ENCODE measurements around the gene INKA2.

Gene INKA2

DNA sequence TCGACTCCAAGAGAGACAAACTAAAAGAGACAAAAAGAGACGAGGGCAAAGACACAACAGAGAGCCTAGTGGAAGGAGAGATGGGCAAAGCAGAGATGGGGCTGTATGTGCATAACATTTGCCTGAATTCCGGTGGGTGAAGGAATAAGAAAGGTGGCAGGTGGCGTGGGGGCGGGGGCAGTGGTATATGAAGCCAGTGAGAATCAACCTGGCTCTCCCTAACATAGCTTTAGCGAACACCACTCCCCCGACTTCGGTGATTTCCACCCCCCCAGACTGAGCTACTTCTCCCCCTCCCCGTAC lies 1.1 kb downstream of the INKA2 start:
- DNase-seq (ENCODE audit: low read depth), result no peak
- peak overlapping the region; percentile 86 for H3K4me3 ChIP-seq (ENCODE audit: low read length)
- H3K4me1 ChIP-seq (ENCODE audit: control insufficient read depth, insufficient read depth, low read length), result peaks cover 57% of the 10 kb centered on the region
- H3K27me3 ChIP-seq (replicated peaks; ENCODE audit: control insufficient read depth, insufficient read depth, low read length), result no peaks in the 10 kb centered on the region
- no peaks in the 10 kb centered on the region for H3K9me3 ChIP-seq (ENCODE audit: control insufficient read depth, low read length)
- peak overlapping the region; percentile 89 for H3K9ac ChIP-seq (ENCODE audit: low read length)
- H3K36me3 ChIP-seq (ENCODE audit: control insufficient read depth, insufficient read depth, low read length, severe bottlenecking), result no peaks in the 10 kb centered on the region

DNA sequence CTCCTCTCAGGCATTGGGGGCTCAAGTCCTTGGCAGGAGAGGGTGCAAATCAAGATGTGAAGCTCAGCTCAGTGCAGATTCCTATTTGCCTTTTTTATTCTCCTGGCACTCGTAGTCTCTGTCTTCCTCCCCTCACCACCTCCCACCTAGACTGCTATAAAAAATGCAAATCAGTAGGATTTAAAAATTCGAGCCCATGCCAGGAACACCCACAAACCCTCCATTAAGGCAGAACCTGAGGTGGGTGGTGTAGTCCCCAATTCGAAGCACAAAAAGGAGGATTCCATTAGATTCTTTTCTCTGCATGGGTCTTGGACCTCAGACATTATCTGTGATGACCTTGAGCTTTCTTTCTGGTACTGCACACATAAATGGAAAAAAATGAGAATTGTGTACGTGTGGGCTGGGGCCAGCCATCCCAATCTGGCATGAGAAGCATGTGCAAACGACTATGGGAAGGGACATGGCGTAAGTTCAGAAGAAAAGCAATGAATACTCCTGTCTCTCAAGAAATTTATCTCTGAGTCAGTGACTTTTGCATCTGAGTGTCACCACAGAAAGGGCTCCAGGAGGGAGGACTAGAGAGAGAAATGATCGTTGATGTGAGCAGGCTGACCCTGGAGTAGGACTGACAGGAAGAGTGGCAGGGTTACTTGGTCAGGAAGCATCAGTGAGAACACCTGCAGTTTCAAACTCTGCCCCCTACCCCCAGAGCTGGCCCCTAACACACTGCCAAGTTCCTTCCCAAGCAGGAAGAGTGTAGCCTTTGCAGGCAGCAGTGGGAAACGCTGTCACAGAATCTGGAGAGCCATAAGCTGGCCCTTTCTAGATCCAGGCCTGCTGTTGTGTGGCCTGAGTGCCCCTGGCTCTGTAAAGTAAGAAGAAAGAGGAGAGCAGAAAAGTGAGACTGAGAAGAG lies 1.7 kb downstream of the INKA2 start:
- peaks cover 62% of the 10 kb centered on the region for H3K4me1 ChIP-seq (ENCODE audit: control insufficient read depth, insufficient read depth, low read length)
- no peaks in the 10 kb centered on the region for H3K36me3 ChIP-seq (ENCODE audit: control insufficient read depth, insufficient read depth, low read length, severe bottlenecking)
- no peak for DNase-seq (ENCODE audit: low read depth)
- no peaks in the 10 kb centered on the region for H3K27me3 ChIP-seq (replicated peaks; ENCODE audit: control insufficient read depth, insufficient read depth, low read length)
- H3K9ac ChIP-seq (ENCODE audit: low read length), result peak overlapping the region; percentile 89
- no peaks in the 10 kb centered on the region for H3K9me3 ChIP-seq (ENCODE audit: control insufficient read depth, low read length)
- peak overlapping the region; percentile 86 for H3K4me3 ChIP-seq (ENCODE audit: low read length)

- H3K4me3 ChIP-seq (ENCODE audit: low read length), result peak overlapping the region; percentile 86
- no peaks in the 10 kb centered on the region for H3K9me3 ChIP-seq (ENCODE audit: control insufficient read depth, low read length)
- H3K27me3 ChIP-seq (replicated peaks; ENCODE audit: control insufficient read depth, insufficient read depth, low read length), result no peaks in the 10 kb centered on the region
- DNase-seq (ENCODE audit: low read depth), result no peak
- H3K4me1 ChIP-seq (ENCODE audit: control insufficient read depth, insufficient read depth, low read length), result peaks cover 65% of the 10 kb centered on the region
- no peaks in the 10 kb centered on the region for H3K36me3 ChIP-seq (ENCODE audit: control insufficient read depth, insufficient read depth, low read length, severe bottlenecking)
- peak overlapping the region; percentile 89 for H3K9ac ChIP-seq (ENCODE audit: low read length)
Measured at GRCh38 chr1:111736548-111737215, 2.5 kb downstream of the INKA2 start.

DNA sequence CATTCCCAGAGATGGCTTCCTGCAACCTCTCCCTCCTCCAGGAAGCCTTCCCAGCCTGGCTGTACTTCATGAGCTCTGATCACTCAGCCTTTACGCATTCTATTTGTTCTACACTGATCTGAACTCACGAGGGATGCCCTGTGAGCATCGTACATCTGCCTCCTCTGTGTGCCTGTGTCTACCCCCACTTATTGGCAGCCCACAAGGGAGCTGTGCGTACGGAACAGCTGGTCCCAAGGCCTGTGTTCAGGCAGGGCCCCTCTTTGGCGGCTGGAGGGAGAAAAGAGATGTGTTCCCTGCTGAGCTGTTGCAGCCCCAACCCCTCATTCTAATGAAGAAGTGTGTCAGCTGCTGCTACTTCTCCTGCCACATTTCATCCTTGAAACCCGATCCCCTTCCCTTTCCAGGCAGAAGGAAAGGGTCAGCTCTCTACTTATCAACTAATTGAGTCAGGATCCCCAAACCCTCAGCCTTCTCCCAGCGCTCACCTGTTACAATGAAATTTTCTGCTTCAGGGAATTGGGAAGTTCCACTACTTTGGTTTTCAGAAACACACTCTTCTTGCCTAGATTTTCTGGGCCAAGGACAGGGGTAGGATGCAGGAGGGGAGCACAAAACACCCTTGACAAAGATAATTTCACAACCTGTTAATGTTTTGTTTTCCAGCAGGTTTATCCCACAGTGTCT lies 3.2 kb downstream of the INKA2 start:
- H3K9ac ChIP-seq (ENCODE audit: low read length), result no peak overlapping the region
- DNase-seq (ENCODE audit: low read depth), result no peak
- no peak overlapping the region for H3K4me3 ChIP-seq (ENCODE audit: low read length)

DNA sequence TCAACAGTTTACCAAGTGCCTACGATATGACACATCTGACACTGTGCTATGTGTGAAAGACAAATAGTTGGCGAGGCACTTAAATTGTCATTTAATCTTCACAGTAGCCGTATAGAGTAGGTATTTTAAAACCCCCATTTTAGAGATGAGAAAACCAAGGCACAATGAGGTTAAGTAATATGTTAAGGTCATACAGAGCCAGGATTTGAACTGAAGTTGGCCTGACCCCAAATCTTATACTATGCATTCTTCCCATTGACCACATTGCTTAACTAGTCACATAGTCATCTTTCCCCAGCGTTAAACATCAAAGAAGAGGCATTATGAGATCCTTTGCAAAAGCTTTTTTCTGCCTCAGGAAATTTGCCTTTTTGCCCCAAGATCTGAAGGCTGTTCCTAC lies 3.9 kb downstream of the INKA2 start:
- no peak for DNase-seq (ENCODE audit: low read depth)
- Histone ChIP-seq H3K9me3 (ENCODE audit: control insufficient read depth, low read length) (no peaks in the 10 kb centered on the region), H3K9ac (ENCODE audit: low read length) (no peak overlapping the region), H3K27me3 (replicated peaks; ENCODE audit: control insufficient read depth, insufficient read depth, low read length) (no peaks in the 10 kb centered on the region), H3K4me1 (ENCODE audit: control insufficient read depth, insufficient read depth, low read length) (peaks cover 79% of the 10 kb centered on the region), H3K4me3 (ENCODE audit: low read length) (no peak overlapping the region), H3K36me3 (ENCODE audit: control insufficient read depth, insufficient read depth, low read length, severe bottlenecking) (no peaks in the 10 kb centered on the region)

More for the DNA sequence above, 3.2 kb downstream of the INKA2 start:
- peaks cover 72% of the 10 kb centered on the region for H3K4me1 ChIP-seq (ENCODE audit: control insufficient read depth, insufficient read depth, low read length)
- H3K27me3 ChIP-seq (replicated peaks; ENCODE audit: control insufficient read depth, insufficient read depth, low read length), result no peaks in the 10 kb centered on the region
- H3K9me3 ChIP-seq (ENCODE audit: control insufficient read depth, low read length), result no peaks in the 10 kb centered on the region
- H3K36me3 ChIP-seq (ENCODE audit: control insufficient read depth, insufficient read depth, low read length, severe bottlenecking), result no peaks in the 10 kb centered on the region

DNA sequence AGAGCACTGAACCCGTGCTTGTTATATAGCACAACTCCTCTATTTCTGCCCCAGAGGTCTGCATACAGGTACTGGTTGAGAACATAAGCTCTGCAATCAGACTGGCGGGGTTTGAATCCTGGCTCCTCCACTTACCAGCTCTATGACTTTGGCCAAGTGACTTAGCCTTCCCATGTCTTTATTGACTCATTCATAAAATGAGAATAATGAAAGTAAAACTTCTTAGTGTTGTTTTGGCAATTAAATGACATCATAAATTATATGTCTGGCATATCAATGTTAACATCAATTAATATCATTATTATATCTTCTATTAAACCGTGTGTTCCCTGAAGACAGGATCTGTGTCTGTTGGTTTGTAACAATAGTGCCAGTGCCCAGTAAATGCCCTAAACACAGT lies 4.3 kb downstream of the INKA2 start:
- Histone ChIP-seq H3K4me3 (ENCODE audit: low read length) (no peak overlapping the region), H3K36me3 (ENCODE audit: control insufficient read depth, insufficient read depth, low read length, severe bottlenecking) (no peaks in the 10 kb centered on the region), H3K9ac (ENCODE audit: low read length) (no peak overlapping the region), H3K9me3 (ENCODE audit: control insufficient read depth, low read length) (no peaks in the 10 kb centered on the region), H3K27me3 (replicated peaks; ENCODE audit: control insufficient read depth, insufficient read depth, low read length) (no peaks in the 10 kb centered on the region), H3K4me1 (ENCODE audit: control insufficient read depth, insufficient read depth, low read length) (peaks cover 81% of the 10 kb centered on the region)
- DNase-seq (ENCODE audit: low read depth), result no peak

DNA sequence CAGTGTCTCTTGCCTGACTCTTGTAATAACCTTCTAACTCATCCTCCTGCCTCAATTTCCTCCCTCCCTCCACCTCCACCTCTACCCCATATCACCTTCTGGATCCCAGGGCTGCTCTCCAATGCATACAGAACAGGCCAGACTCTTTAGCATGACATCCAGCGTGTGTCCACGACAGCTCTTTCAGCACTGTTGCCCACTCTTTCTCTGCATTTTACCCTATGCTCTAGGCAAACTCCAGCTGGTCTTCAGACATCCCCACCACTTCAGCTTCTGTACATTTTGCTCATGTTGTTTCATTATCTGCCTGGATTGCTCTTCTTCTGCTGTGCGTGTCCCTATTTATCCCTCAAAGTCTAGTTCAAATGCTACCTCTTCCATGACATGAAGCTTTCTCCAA lies 4.8 kb downstream of the INKA2 start:
- Histone ChIP-seq H3K9me3 (ENCODE audit: control insufficient read depth, low read length) (no peaks in the 10 kb centered on the region), H3K9ac (ENCODE audit: low read length) (no peak overlapping the region), H3K4me3 (ENCODE audit: low read length) (no peak overlapping the region), H3K4me1 (ENCODE audit: control insufficient read depth, insufficient read depth, low read length) (peaks cover 82% of the 10 kb centered on the region), H3K36me3 (ENCODE audit: control insufficient read depth, insufficient read depth, low read length, severe bottlenecking) (no peaks in the 10 kb centered on the region), H3K27me3 (replicated peaks; ENCODE audit: control insufficient read depth, insufficient read depth, low read length) (no peaks in the 10 kb centered on the region)
- DNase-seq (ENCODE audit: low read depth), result no peak

DNA sequence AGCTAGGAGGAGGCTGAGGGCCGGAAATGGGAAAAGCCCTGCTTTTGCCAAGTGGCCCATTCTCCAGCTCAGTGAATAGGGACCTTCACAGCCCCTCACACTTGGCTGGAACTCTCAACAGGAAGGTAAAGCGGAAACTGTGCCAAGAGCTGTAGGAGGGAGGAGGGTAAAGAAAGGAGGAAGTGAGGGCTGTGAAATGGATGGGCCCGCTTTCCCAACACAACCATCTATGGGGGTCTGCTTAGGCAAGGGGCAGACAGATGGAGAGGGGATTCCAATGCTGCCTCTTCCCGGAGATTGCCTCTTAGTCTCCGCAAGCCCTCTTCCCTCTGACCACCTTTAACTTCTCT lies 5.2 kb downstream of the INKA2 start:
- DNase-seq (ENCODE audit: low read depth), result no peak

DNA sequence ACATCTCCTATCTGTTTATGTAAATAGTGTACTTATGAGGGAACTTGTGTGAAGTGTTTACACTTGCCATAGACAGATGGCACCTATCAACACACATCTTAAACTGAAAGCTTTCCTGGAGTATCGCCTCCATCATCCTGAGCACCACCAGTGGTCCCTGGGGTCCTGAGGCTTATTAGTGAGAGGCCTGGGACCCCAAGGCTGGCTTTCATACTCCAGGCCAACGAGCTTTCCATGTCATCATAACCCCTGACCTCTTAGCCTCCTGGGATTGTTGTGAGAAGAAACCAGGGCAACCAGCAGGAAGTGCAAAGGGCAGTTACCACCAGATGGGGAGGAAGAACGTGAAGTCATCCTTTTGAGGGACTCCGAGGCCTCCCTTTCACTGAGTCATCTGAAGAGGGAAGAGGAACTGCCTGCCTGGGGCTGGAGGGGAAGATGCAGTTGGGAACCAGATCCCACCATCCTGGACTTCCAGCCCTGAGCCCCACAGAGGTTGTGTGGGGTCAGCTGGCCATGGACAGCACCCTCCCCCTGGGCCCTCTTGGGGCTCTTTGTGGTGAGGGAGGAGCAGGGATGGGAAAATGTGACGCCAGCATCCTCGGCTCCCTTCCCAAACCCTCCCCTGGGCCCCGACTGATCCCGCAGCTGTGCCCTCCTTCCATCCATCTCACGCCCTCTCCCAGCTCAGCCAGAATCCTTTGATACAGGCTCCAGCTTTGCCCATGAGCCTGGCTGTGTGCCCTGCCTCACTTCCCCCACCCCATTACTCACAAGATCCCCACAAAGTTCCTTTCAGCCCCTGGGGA lies 5.8 kb downstream of the INKA2 start:
- Histone ChIP-seq H3K27me3 (replicated peaks; ENCODE audit: control insufficient read depth, insufficient read depth, low read length) (no peaks in the 10 kb centered on the region), H3K9ac (ENCODE audit: low read length) (peak overlapping the region; percentile 12), H3K4me3 (ENCODE audit: low read length) (no peak overlapping the region), H3K36me3 (ENCODE audit: control insufficient read depth, insufficient read depth, low read length, severe bottlenecking) (no peaks in the 10 kb centered on the region), H3K9me3 (ENCODE audit: control insufficient read depth, low read length) (no peaks in the 10 kb centered on the region), H3K4me1 (ENCODE audit: control insufficient read depth, insufficient read depth, low read length) (peaks cover 82% of the 10 kb centered on the region)
- peak; percentile 68 for DNase-seq (ENCODE audit: low read depth)

More for the DNA sequence above, 5.2 kb downstream of the INKA2 start:
- H3K27me3 ChIP-seq (replicated peaks; ENCODE audit: control insufficient read depth, insufficient read depth, low read length), result no peaks in the 10 kb centered on the region
- no peaks in the 10 kb centered on the region for H3K9me3 ChIP-seq (ENCODE audit: control insufficient read depth, low read length)
- H3K4me1 ChIP-seq (ENCODE audit: control insufficient read depth, insufficient read depth, low read length), result peaks cover 82% of the 10 kb centered on the region
- H3K4me3 ChIP-seq (ENCODE audit: low read length), result no peak overlapping the region
- H3K36me3 ChIP-seq (ENCODE audit: control insufficient read depth, insufficient read depth, low read length, severe bottlenecking), result no peaks in the 10 kb centered on the region
- peak overlapping the region; percentile 12 for H3K9ac ChIP-seq (ENCODE audit: low read length)

DNA sequence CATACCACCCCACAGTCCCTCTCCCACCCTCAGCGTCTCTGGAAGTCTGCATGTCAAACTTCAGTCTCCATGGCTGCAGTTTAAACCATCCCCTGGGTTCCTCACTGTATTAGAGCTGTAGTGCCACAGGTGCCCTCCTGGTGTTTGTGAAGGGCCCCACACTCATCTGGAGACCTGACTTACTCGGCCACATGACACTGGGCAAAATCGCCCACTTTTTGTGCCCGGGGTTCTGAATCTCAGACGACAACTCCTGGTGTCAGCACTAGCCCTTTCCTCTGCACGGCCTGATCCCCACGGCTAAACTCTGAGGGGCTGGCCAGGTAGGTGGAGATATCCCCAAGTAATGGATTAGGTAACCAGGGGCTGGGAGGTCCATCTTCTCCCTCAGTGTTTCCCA lies 6.5 kb downstream of the INKA2 start:
- Histone ChIP-seq H3K4me1 (ENCODE audit: control insufficient read depth, insufficient read depth, low read length) (peaks cover 76% of the 10 kb centered on the region), H3K27me3 (replicated peaks; ENCODE audit: control insufficient read depth, insufficient read depth, low read length) (no peaks in the 10 kb centered on the region), H3K36me3 (ENCODE audit: control insufficient read depth, insufficient read depth, low read length, severe bottlenecking) (no peaks in the 10 kb centered on the region), H3K9ac (ENCODE audit: low read length) (no peak overlapping the region), H3K9me3 (ENCODE audit: control insufficient read depth, low read length) (no peaks in the 10 kb centered on the region), H3K4me3 (ENCODE audit: low read length) (no peak overlapping the region)
- no peak for DNase-seq (ENCODE audit: low read depth)

DNA sequence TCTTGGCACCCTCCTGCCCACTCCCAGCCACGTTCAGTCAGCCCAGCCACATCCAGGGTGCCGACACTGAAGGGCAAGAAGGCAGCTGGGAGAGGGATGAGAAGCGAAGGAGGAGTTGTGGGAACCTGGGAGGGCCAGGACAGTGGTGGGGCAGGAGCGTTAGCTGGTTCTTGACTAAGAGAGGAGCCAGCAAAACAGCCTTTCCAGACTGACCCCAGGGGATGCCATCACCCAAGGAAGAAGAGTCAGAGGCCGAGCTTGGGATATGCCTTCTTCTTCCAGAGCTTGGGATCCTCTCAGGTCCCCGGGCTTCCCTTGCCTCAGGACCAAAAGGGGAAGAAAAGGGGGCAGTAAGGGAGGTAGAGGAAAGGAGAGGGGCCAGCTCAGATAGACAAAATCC lies 7.2 kb downstream of the INKA2 start:
- H3K36me3 ChIP-seq (ENCODE audit: control insufficient read depth, insufficient read depth, low read length, severe bottlenecking), result no peaks in the 10 kb centered on the region
- no peaks in the 10 kb centered on the region for H3K9me3 ChIP-seq (ENCODE audit: control insufficient read depth, low read length)
- no peak for DNase-seq (ENCODE audit: low read depth)
- peaks cover 69% of the 10 kb centered on the region for H3K4me1 ChIP-seq (ENCODE audit: control insufficient read depth, insufficient read depth, low read length)
- no peak overlapping the region for H3K9ac ChIP-seq (ENCODE audit: low read length)
- no peaks in the 10 kb centered on the region for H3K27me3 ChIP-seq (replicated peaks; ENCODE audit: control insufficient read depth, insufficient read depth, low read length)
- no peak overlapping the region for H3K4me3 ChIP-seq (ENCODE audit: low read length)

Measured in adipocyte (in vitro differentiated cells).